Suprapubic skin (tissue), 3 donors: Measurements from ENCODE around the gene FKBP1B.

Experiments
- POLR2AphosphoS5 ChIP-seq, 3 donors: sonication (generic); formaldehyde crosslinking; IDR thresholded peaks; one replicate each; pipeline ENCODE4 v1.6.1; 2017; ENCODE audit warnings: antibody characterized with exemption in 3 of 3
- TF ChIP-seq, protein P1 (sequence below), 2 donors: fragments of 200-600 bp in 1 of 2; fragments of 450-650 bp in 1 of 2; sonication (generic) in 1 of 2; IDR thresholded peaks; one replicate each; pipeline ENCODE4 v1.5.1; 2016 to 2019; ENCODE audit warnings: antibody characterized with exemption in 2 of 2, mild to moderate bottlenecking in 1 of 2, moderate library complexity in 1 of 2

GRCh38 chr2:24051833-24052232 lies 2.3 kb downstream of the FKBP1B start:
- no peak for TF ChIP-seq POLR2AphosphoS5 (IDR thresholded peaks at IDR 0.05)
- TF ChIP-seq, protein P1, sequence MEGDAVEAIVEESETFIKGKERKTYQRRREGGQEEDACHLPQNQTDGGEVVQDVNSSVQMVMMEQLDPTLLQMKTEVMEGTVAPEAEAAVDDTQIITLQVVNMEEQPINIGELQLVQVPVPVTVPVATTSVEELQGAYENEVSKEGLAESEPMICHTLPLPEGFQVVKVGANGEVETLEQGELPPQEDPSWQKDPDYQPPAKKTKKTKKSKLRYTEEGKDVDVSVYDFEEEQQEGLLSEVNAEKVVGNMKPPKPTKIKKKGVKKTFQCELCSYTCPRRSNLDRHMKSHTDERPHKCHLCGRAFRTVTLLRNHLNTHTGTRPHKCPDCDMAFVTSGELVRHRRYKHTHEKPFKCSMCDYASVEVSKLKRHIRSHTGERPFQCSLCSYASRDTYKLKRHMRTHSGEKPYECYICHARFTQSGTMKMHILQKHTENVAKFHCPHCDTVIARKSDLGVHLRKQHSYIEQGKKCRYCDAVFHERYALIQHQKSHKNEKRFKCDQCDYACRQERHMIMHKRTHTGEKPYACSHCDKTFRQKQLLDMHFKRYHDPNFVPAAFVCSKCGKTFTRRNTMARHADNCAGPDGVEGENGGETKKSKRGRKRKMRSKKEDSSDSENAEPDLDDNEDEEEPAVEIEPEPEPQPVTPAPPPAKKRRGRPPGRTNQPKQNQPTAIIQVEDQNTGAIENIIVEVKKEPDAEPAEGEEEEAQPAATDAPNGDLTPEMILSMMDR (IDR thresholded peaks at IDR 0.05), result no peak
